ENCODE results near the gene POLE3.

GRCh38 chr9:113373676-113374392 is 36.6 kb downstream of the POLE3 start:
- TF ChIP-seq CTCF (IDR thresholded peaks at IDR 0.05): no peak
- TF ChIP-seq EZH2 (IDR thresholded peaks at IDR 0.05; ENCODE audit: borderline replicate concordance, insufficient read depth, low read depth, low read length, poor library complexity, severe bottlenecking): no peak

All from B cell (primary cell).